Natural killer cell (primary cell): ENCODE data around the gene FBN1. TPM values are rescaled to one million over a fixed set of nuclear protein-coding genes. Genes with fewer than 3 reads are reported as not detected.

Experiments
- ATAC-seq, 3 donors: fragments of 150-1000 bp in 2 of 3; fragments of 200-7000 bp in 1 of 3; cut with Tn5 transposase; 1 replicate in 1 of 3; 2 replicates in 2 of 3; pipeline ENCODE4 v1.10.0; 2021; ENCODE audit warnings: mild to moderate bottlenecking in 2 of 3, moderate library complexity in 2 of 3
- DNase-seq, 2 donors: peaks; one replicate each; pipeline versions ENCODE4 v3.0.0 to v3.0.0-alpha.2; 2013 to 2021; ENCODE audit warnings: mixed read lengths in 1 of 2
- H3K27ac ChIP-seq: one replicate; pipeline ENCODE4 v1.5.1; 2013; ENCODE audit warnings: mild to moderate bottlenecking, low read length
- H3K27me3 ChIP-seq: one replicate; pipeline ENCODE4 v1.6.1; 2013; ENCODE audit warnings: low read length; ENCODE audit not compliant: control insufficient read depth, insufficient read depth
- H3K36me3 ChIP-seq: one replicate; pipeline ENCODE4 v1.6.1; 2013; ENCODE audit warnings: low read length; ENCODE audit not compliant: control insufficient read depth, insufficient read depth
- H3K4me1 ChIP-seq: one replicate; pipeline ENCODE4 v1.6.1; 2013; ENCODE audit warnings: low read length; ENCODE audit not compliant: control insufficient read depth, insufficient read depth
- H3K4me3 ChIP-seq: one replicate; pipeline ENCODE4 v1.5.1; 2013; ENCODE audit warnings: low read length
- H3K9me3 ChIP-seq: one replicate; pipeline ENCODE4 v1.6.1; 2013; ENCODE audit warnings: low read length; ENCODE audit not compliant: control insufficient read depth, insufficient read depth
- H3K27ac Mint-ChIP-seq, 2 donors: one replicate each; pipeline ENCODE4 v1.8.0; 2022; ENCODE audit warnings: mild to moderate bottlenecking in 2 of 2, mixed read lengths in 2 of 2, moderate library complexity in 1 of 2
- H3K27me3 Mint-ChIP-seq, 2 donors: one replicate each; pipeline ENCODE4 v1.8.0; 2022; ENCODE audit warnings: low read depth in 2 of 2, mixed read lengths in 2 of 2
- H3K36me3 Mint-ChIP-seq: one replicate; pipeline ENCODE4 v1.8.0; 2022; ENCODE audit warnings: mixed read lengths
- H3K4me1 Mint-ChIP-seq, 2 donors: one replicate each; pipeline ENCODE4 v1.8.0; 2022; ENCODE audit warnings: mixed read lengths in 2 of 2
- H3K4me3 Mint-ChIP-seq: one replicate; pipeline ENCODE4 v1.8.0; 2022; ENCODE audit warnings: mild to moderate bottlenecking, moderate library complexity, mixed read lengths
- H3K9me3 Mint-ChIP-seq, 2 donors: one replicate each; pipeline ENCODE4 v1.8.0; 2022; ENCODE audit warnings: mixed read lengths in 2 of 2
- WGBS: methylation state at CpG from one replicate; pipeline ENCODE4 v1.1.7; 2013; ENCODE audit warnings: missing lambda C conversion rate; ENCODE audit not compliant: insufficient coverage; 5-methylcytosine and 5-hydroxymethylcytosine counted together
- intact Hi-C: fragments of 100-400 bp; cut with micrococcal nuclease; formaldehyde crosslinking; loops from one replicate; pipeline ENCODE4 v1.14.2; 2022
- total RNA-seq, 4 donors: library from RNA; stranded (reverse); fragments of 120-200 nt in 1 of 4; gene quantifications; one replicate each; pipeline versions ENCODE4 v1.2.3 to v1.2.4, GENCODE V29; 2013 to 2022
- TF ChIP-seq, protein P1 (sequence below): fragments of 200-600 bp; IDR thresholded peaks from one replicate; pipeline ENCODE4 v1.8.0; 2022; ENCODE audit warnings: antibody characterized with exemption

FBN1 gene
- total RNA-seq, 3 donors from 2014 or later (not counting 1 experiment from before 2014, with no cell fraction given), result 0.33 to 0.54 (median 0.33) TPM

DNA sequence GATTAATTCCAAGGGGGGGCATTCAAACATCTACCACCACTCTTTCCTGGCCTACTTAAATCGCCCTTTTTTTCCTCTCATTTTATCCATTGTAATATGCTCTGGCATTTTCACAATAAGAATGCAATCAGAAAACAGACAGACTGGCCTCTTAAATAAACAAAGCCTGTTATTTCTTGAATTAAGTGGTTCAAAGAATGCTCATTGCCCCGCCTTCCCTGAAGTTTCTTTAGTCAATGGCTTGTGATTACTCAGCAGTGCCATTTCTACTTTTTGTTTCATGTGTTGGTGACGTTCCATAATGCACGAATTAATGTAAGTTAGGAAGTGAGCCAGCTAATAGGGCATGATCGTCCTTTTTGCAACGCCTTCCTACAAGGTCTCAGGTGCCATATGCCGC is 68.0 kb downstream of the FBN1 start:
- Mint-ChIP-seq H3K4me3 (no peak overlapping the region), H3K4me1 (peaks cover 0 to 5% of the 10 kb centered on the region in 2 donors), H3K36me3 (no peaks in the 10 kb centered on the region), H3K27ac (no peak overlapping the region), H3K9me3 (peaks cover 0 to 4% of the 10 kb centered on the region in 2 donors), H3K27me3 (peaks cover 3 to 7% of the 10 kb centered on the region in 2 donors)
- intact Hi-C loops, result no loop called here
- ATAC-seq, result no peak
- DNase-seq, result no peak
- 89% methylated on average over 7 of the region's 7 CpGs for WGBS
- Histone ChIP-seq H3K27me3 (no peaks in the 10 kb centered on the region), H3K27ac (no peak overlapping the region), H3K9me3 (no peaks in the 10 kb centered on the region), H3K36me3 (no peaks in the 10 kb centered on the region), H3K4me1 (no peaks in the 10 kb centered on the region), H3K4me3 (no peak overlapping the region)
- TF ChIP-seq, protein P1, sequence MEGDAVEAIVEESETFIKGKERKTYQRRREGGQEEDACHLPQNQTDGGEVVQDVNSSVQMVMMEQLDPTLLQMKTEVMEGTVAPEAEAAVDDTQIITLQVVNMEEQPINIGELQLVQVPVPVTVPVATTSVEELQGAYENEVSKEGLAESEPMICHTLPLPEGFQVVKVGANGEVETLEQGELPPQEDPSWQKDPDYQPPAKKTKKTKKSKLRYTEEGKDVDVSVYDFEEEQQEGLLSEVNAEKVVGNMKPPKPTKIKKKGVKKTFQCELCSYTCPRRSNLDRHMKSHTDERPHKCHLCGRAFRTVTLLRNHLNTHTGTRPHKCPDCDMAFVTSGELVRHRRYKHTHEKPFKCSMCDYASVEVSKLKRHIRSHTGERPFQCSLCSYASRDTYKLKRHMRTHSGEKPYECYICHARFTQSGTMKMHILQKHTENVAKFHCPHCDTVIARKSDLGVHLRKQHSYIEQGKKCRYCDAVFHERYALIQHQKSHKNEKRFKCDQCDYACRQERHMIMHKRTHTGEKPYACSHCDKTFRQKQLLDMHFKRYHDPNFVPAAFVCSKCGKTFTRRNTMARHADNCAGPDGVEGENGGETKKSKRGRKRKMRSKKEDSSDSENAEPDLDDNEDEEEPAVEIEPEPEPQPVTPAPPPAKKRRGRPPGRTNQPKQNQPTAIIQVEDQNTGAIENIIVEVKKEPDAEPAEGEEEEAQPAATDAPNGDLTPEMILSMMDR, result no peak

DNA sequence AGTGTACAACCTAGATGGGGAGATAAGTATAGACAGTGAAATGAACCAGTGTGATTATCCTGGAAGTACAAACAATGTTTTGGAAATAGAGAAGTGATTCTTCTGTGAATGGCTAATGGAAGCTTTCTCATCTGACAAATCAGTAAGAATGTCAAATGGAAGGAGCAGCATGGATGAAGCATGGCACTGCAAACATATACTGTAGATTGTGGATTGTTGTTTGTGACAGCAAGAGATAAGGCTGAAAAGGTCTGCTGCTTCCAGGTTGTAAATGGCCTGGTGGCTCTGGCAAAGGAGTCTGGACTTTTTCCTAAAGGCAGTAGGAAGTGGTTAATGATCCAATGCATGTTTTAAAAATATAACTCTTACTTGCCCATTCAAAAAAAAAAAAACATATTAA is 71.3 kb downstream of the FBN1 start:
- H3K27ac Mint-ChIP-seq, result no peak overlapping the region
- intact Hi-C loops, result no loop called here
- H3K4me1 Mint-ChIP-seq, result no peaks in the 10 kb centered on the region
- ATAC-seq (no peak), DNase-seq (no peak)
- no peaks in the 10 kb centered on the region for H3K36me3 ChIP-seq
- H3K36me3 Mint-ChIP-seq, result no peaks in the 10 kb centered on the region
- H3K4me1 ChIP-seq, result no peaks in the 10 kb centered on the region
- H3K27me3 ChIP-seq, result no peaks in the 10 kb centered on the region
- peaks cover 0 to 4% of the 10 kb centered on the region in 2 donors for H3K9me3 Mint-ChIP-seq
- H3K27me3 Mint-ChIP-seq, result peaks cover 0 to 5% of the 10 kb centered on the region in 2 donors
- TF ChIP-seq, protein P1, result no peak
- H3K4me3 Mint-ChIP-seq, result no peak overlapping the region
- H3K9me3 ChIP-seq, result no peaks in the 10 kb centered on the region
- H3K4me3 ChIP-seq, result no peak overlapping the region
- H3K27ac ChIP-seq, result no peak overlapping the region

DNA sequence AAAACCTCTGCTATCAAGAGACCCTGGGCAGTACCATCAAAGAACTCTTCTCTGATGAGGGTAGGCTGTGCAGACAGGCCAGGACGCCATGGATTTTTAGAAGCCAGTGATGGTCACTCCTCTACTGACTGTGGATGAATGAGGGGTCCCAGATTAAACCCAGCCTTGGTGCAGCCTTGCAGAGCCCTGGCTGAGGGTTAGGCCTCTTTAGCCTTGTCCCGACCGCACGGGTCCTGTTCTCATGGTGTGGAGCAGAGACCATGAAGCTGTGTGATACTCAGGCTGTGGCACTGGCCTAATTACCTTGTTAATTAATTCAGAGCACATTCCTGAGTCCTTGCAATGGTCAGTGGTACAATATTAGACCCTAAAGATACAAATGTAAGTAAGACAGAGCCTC is 71.7 kb downstream of the FBN1 start:
- no peak overlapping the region for H3K27ac ChIP-seq
- H3K36me3 Mint-ChIP-seq, result no peaks in the 10 kb centered on the region
- ATAC-seq (peak in 1 of 3 donors; percentile 24), DNase-seq (no peak)
- peaks cover 0 to 4% of the 10 kb centered on the region in 2 donors for H3K9me3 Mint-ChIP-seq
- no peak overlapping the region for H3K4me3 ChIP-seq
- 88% methylated on average over 4 of the region's 4 CpGs for WGBS
- intact Hi-C loops, result no loop called here
- no peaks in the 10 kb centered on the region for H3K9me3 ChIP-seq
- no peak overlapping the region for H3K4me3 Mint-ChIP-seq
- H3K4me1 ChIP-seq, result no peaks in the 10 kb centered on the region
- H3K27me3 Mint-ChIP-seq, result peaks cover 0 to 5% of the 10 kb centered on the region in 2 donors
- H3K36me3 ChIP-seq, result no peaks in the 10 kb centered on the region
- H3K27me3 ChIP-seq, result no peaks in the 10 kb centered on the region
- H3K4me1 Mint-ChIP-seq, result no peaks in the 10 kb centered on the region
- H3K27ac Mint-ChIP-seq, result no peak overlapping the region
- TF ChIP-seq, protein P1, result no peak

DNA sequence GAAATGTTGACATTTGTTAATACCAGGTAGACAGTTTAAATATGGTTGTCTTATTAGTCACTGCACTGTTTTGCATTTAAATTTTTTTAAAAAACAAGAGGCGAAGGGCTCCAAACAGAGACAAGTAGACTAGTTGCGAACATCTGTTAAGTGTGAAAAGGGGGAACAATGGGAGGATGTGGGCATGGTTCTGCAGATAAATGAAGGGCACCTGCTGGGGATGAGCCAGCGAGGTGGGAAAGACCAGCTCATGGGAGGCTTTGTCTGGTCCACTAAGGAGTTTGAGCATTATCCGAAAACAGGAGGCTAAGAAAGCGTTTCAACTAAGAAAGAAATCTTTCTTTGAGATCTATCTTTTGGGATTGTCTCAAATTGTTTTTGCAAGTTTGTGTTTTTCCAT is 72.7 kb downstream of the FBN1 start:
- Histone ChIP-seq H3K4me3 (no peak overlapping the region), H3K27ac (no peak overlapping the region), H3K9me3 (no peaks in the 10 kb centered on the region), H3K27me3 (no peaks in the 10 kb centered on the region), H3K4me1 (no peaks in the 10 kb centered on the region), H3K36me3 (no peaks in the 10 kb centered on the region)
- no peaks in the 10 kb centered on the region for H3K4me1 Mint-ChIP-seq
- ATAC-seq (no peak), DNase-seq (no peak)
- TF ChIP-seq, protein P1, result no peak
- no peak overlapping the region for H3K27ac Mint-ChIP-seq
- H3K27me3 Mint-ChIP-seq, result peaks cover 0 to 5% of the 10 kb centered on the region in 2 donors
- H3K4me3 Mint-ChIP-seq, result no peak overlapping the region
- H3K9me3 Mint-ChIP-seq, result peaks cover under 1 to 5% of the 10 kb centered on the region in 2 donors
- 84% methylated on average over 5 of the region's 5 CpGs for WGBS
- no peaks in the 10 kb centered on the region for H3K36me3 Mint-ChIP-seq
- intact Hi-C loops, result no loop called here
